ENCODE measurements around the gene LYSMD2. TPM values are rescaled to one million over a fixed set of nuclear protein-coding genes. Genes with fewer than 3 reads are reported as not detected.

The LYSMD2 gene
- polyA plus RNA-seq, 3 donors, result 33.2 to 64.7 (median 50.5) TPM

DNA sequence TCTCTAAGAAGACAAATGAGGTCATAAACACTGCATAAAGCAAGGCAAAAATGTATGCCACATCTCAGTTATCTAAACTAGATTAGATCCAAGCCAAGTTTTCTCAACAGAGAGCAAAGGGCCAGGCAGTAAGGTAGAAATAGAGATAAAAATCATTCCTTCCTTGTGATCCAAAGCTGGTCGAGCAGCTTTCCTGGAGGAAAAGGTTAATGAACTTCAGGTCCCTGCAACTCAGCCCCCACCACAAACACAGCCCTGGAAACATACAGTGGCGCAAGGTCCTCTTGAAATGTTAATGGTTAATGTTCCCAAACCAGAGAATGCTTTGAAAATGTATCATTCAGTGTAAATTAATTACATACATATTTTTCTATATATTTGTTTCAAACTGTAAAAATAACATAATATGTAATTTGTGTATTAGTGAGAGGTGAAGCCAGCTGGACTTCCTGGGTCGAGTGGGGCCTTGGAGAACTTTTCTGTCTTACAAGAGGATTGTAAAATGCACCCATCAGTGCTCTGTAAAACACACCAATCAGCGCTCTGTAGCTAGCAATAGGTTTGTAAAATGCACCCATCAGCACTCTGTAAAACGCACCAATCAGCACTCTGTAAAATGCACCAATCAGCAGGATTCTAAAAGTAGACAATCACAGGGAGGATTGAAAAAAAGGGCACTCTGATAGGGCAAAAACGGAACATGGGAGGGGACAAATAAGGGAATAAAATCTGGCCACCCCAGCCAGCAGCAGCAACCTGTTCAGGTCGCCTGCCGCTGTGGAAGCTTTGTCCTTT, 17.1 kb downstream of the LYSMD2 start:
- no peak for DNase-seq
- Mint-ChIP-seq H3K4me3 (no peak overlapping the region), H3K27ac (no peak overlapping the region)

GRCh38 chr15:51718746-51719145, 18.7 kb downstream of the LYSMD2 start:
- intact Hi-C loops (cut with micrococcal nuclease), result loop anchor here in 1 of 2 donors (10.0 kb wide), 1 partner anchor 46 kb away; no protein-coding TSS in a partner anchor
- WGBS (ENCODE audit: insufficient coverage), result 79% methylated on average over 2 of the region's 3 CpGs
- Histone ChIP-seq H3K4me2 (replicated peaks; ENCODE audit: extremely low read depth, low read length, poor library complexity, severe bottlenecking) (no peak overlapping the region), H3K9ac (ENCODE audit: insufficient read depth, low read length, poor library complexity, severe bottlenecking) (no peak overlapping the region), H3K4me3 (replicated peaks in 1 of 3; ENCODE audit: low read depth in 2 of 3, low read length in 3 of 3) (no peak overlapping the region), H2AFZ (ENCODE audit: insufficient read depth, low read depth, low read length, poor library complexity, severe bottlenecking) (no peak overlapping the region), H3K27me3 (ENCODE audit: control insufficient read depth in 2 of 2, insufficient read depth in 2 of 2, low read length in 2 of 2) (no peaks in the 10 kb centered on the region), H3K79me2 (ENCODE audit: insufficient read depth, low read length) (no peaks in the 10 kb centered on the region), H3K27ac (ENCODE audit: low read depth in 1 of 2, low read length in 2 of 2) (no peak overlapping the region), H4K20me1 (ENCODE audit: insufficient read depth, low read length) (peaks cover 10% of the 10 kb centered on the region), H3K36me3 (replicated peaks in 1 of 2; ENCODE audit: control insufficient read depth in 1 of 2, insufficient read depth in 2 of 2, low read length in 2 of 2) (peaks cover 27 to 36% of the 10 kb centered on the region in 2 donors), H3K9me3 (replicated peaks in 1 of 2; ENCODE audit: control insufficient read depth in 1 of 2, insufficient read depth in 1 of 2, low read length in 2 of 2) (no peaks in the 10 kb centered on the region), H3K4me1 (ENCODE audit: control insufficient read depth in 1 of 2, insufficient read depth in 2 of 2, low read length in 2 of 2) (no peaks in the 10 kb centered on the region)
- peaks cover 0 to 5% (median 0%) of the 10 kb centered on the region in 7 donors for H3K9me3 Mint-ChIP-seq
- peaks cover 24 to 28% of the 10 kb centered on the region in 2 donors for H3K36me3 Mint-ChIP-seq
- TF ChIP-seq CTCF (IDR thresholded peaks at IDR 0.05), result no peak
- no peak for DNase-seq
- H3K27me3 Mint-ChIP-seq (ENCODE audit: low read depth in 3 of 3), result peaks cover 0 to 3% (median 0%) of the 10 kb centered on the region in 3 donors
- peaks cover 4% of the 10 kb centered on the region for H3K4me1 Mint-ChIP-seq
- H3K4me3 Mint-ChIP-seq, result no peak overlapping the region
- H3K27ac Mint-ChIP-seq, result no peak overlapping the region

More for the DNA sequence above, 17.1 kb downstream of the LYSMD2 start:
- Histone ChIP-seq H3K36me3 (replicated peaks in 1 of 2; ENCODE audit: control insufficient read depth in 1 of 2, insufficient read depth in 2 of 2, low read length in 2 of 2) (peaks cover 34 to 50% of the 10 kb centered on the region in 2 donors), H3K4me2 (replicated peaks; ENCODE audit: extremely low read depth, low read length, poor library complexity, severe bottlenecking) (no peak overlapping the region), H3K27me3 (ENCODE audit: control insufficient read depth in 2 of 2, insufficient read depth in 2 of 2, low read length in 2 of 2) (no peaks in the 10 kb centered on the region), H2AFZ (ENCODE audit: insufficient read depth, low read depth, low read length, poor library complexity, severe bottlenecking) (no peak overlapping the region), H3K4me1 (ENCODE audit: control insufficient read depth in 1 of 2, insufficient read depth in 2 of 2, low read length in 2 of 2) (no peaks in the 10 kb centered on the region), H3K4me3 (replicated peaks in 1 of 3; ENCODE audit: low read depth in 2 of 3, low read length in 3 of 3) (no peak overlapping the region), H3K9ac (ENCODE audit: insufficient read depth, low read length, poor library complexity, severe bottlenecking) (no peak overlapping the region), H4K20me1 (ENCODE audit: insufficient read depth, low read length) (peaks cover 24% of the 10 kb centered on the region), H3K9me3 (replicated peaks in 1 of 2; ENCODE audit: control insufficient read depth in 1 of 2, insufficient read depth in 1 of 2, low read length in 2 of 2) (no peaks in the 10 kb centered on the region), H3K27ac (ENCODE audit: low read depth in 1 of 2, low read length in 2 of 2) (no peak overlapping the region), H3K79me2 (ENCODE audit: insufficient read depth, low read length) (no peaks in the 10 kb centered on the region)
- Mint-ChIP-seq H3K4me1 (peaks cover 13% of the 10 kb centered on the region), H3K9me3 (peaks cover 0 to 5% (median 0%) of the 10 kb centered on the region in 7 donors), H3K36me3 (peaks cover 34 to 36% of the 10 kb centered on the region in 2 donors), H3K27me3 (ENCODE audit: low read depth in 3 of 3) (peaks cover 0 to 3% (median 0%) of the 10 kb centered on the region in 3 donors)
- intact Hi-C loops (cut with micrococcal nuclease), result no loop called here
- TF ChIP-seq CTCF (IDR thresholded peaks at IDR 0.05), result no peak
- WGBS (ENCODE audit: insufficient coverage), result 95% methylated on average over 4 of the region's 8 CpGs

Data from CD14-positive monocyte (primary cell).